HG03060 (cell line): Measurements from ENCODE around the gene RABL6.

ENCODE experiments used
- ATAC-seq: cut with Tn5 transposase; IDR thresholded peaks from one replicate; pipeline ENCODE4 v1.9.1; 2021; ENCODE audit warnings: low read depth, moderate number of reproducible peaks; ENCODE audit not compliant: unreplicated experiment

RABL6 gene

GRCh38 chr9:136815422-136815782 is 7.7 kb downstream of the RABL6 start:
- no peak for ATAC-seq

GRCh38 chr9:136820971-136821825 is 13.4 kb downstream of the RABL6 start:
- no peak for ATAC-seq

- no peak for ATAC-seq
Observed at GRCh38 chr9:136821826-136822544, 14.2 kb downstream of the RABL6 start.

- ATAC-seq: no peak
Observed at GRCh38 chr9:136823136-136824046, 15.6 kb downstream of the RABL6 start.

GRCh38 chr9:136824496-136825225 is 16.9 kb downstream of the RABL6 start:
- ATAC-seq: no peak

GRCh38 chr9:136825295-136826187 is 17.8 kb downstream of the RABL6 start:
- no peak for ATAC-seq

GRCh38 chr9:136826188-136826541 is 18.4 kb downstream of the RABL6 start:
- no peak for ATAC-seq

GRCh38 chr9:136826703-136827582 is 19.2 kb downstream of the RABL6 start:
- ATAC-seq: no peak

- no peak for ATAC-seq
Observed at GRCh38 chr9:136827794-136828473, 20.2 kb downstream of the RABL6 start.

- no peak for ATAC-seq
Observed at GRCh38 chr9:136828474-136829140, 20.9 kb downstream of the RABL6 start.

- no peak for ATAC-seq
Observed at GRCh38 chr9:136829412-136829811, 21.7 kb downstream of the RABL6 start.

GRCh38 chr9:136829981-136830885 is 22.5 kb downstream of the RABL6 start:
- no peak for ATAC-seq

- no peak for ATAC-seq
Observed at GRCh38 chr9:136831002-136831719, 23.4 kb downstream of the RABL6 start.

GRCh38 chr9:136831720-136832104 is 24.0 kb downstream of the RABL6 start:
- no peak for ATAC-seq

GRCh38 chr9:136832581-136832980 is 24.8 kb downstream of the RABL6 start:
- no peak for ATAC-seq
